CD4-positive, CD25-positive, alpha-beta regulatory T cell (primary cell): ENCODE data around the gene ANK3. TPM values are rescaled to one million over a fixed set of nuclear protein-coding genes. Genes with fewer than 3 reads are reported as not detected.

Experiments
- ATAC-seq, 2 donors: fragments of 150-1000 bp; cut with Tn5 transposase; one replicate each; pipeline ENCODE4 v1.10.0; 2021; ENCODE audit warnings: low read depth in 2 of 2, moderate number of reproducible peaks in 2 of 2, moderate library complexity in 1 of 2
- DNase-seq, 3 donors: peaks; one replicate each; pipeline versions ENCODE4 v3.0.0 to v3.0.0-alpha.2; 2012 to 2022; ENCODE audit warnings: mixed read lengths in 1 of 3
- H3K27ac ChIP-seq: one replicate; pipeline ENCODE4 v1.7.0; 2013; ENCODE audit warnings: mild to moderate bottlenecking, low read length; ENCODE audit not compliant: insufficient read depth, poor library complexity, severe bottlenecking
- H3K27me3 ChIP-seq: one replicate; pipeline ENCODE4 v1.7.0; 2013; ENCODE audit warnings: low read length; ENCODE audit not compliant: control insufficient read depth, insufficient read depth
- H3K36me3 ChIP-seq: one replicate; pipeline ENCODE4 v1.7.0; 2013; ENCODE audit warnings: mild to moderate bottlenecking, low read length, moderate library complexity; ENCODE audit not compliant: control insufficient read depth, insufficient read depth
- H3K4me1 ChIP-seq: 2 replicates; pipeline ENCODE4 v1.7.0; 2013; ENCODE audit warnings: mild to moderate bottlenecking, low read length; ENCODE audit not compliant: insufficient read depth, control insufficient read depth, poor library complexity, severe bottlenecking
- H3K4me3 ChIP-seq: one replicate; pipeline ENCODE4 v1.7.0; 2013; ENCODE audit warnings: low read depth, mild to moderate bottlenecking, low read length, moderate library complexity
- H3K9me3 ChIP-seq, 2 experiments: 1 replicate in 1 of 2; 2 replicates in 1 of 2; pipeline ENCODE4 v1.7.0; 2013; ENCODE audit warnings: low read length in 2 of 2, mild to moderate bottlenecking in 1 of 2, moderate library complexity in 1 of 2; ENCODE audit not compliant: control insufficient read depth in 2 of 2
- H3K27ac Mint-ChIP-seq, 3 donors: one replicate each; pipeline ENCODE4 v1.8.0; 2020 to 2022; ENCODE audit warnings: mild to moderate bottlenecking in 3 of 3, mixed read lengths in 3 of 3, moderate library complexity in 2 of 3
- H3K27me3 Mint-ChIP-seq: one replicate; pipeline ENCODE4 v1.8.0; 2022; ENCODE audit warnings: mild to moderate bottlenecking, mixed read lengths
- H3K36me3 Mint-ChIP-seq: one replicate; pipeline ENCODE4 v1.8.0; 2020; ENCODE audit warnings: mixed read lengths
- H3K4me1 Mint-ChIP-seq, 4 donors: one replicate each; pipeline ENCODE4 v1.8.0; 2020 to 2022; ENCODE audit warnings: mixed read lengths in 4 of 4, mild to moderate bottlenecking in 1 of 4
- H3K4me3 Mint-ChIP-seq, 4 donors: one replicate each; pipeline ENCODE4 v1.8.0; 2020 to 2022; ENCODE audit warnings: mild to moderate bottlenecking in 4 of 4, mixed read lengths in 4 of 4, moderate library complexity in 3 of 4
- H3K9me3 Mint-ChIP-seq, 7 donors: one replicate each; pipeline ENCODE4 v1.8.0; 2020 to 2022; ENCODE audit warnings: mixed read lengths in 7 of 7, mild to moderate bottlenecking in 3 of 7, moderate library complexity in 2 of 7
- polyA plus RNA-seq, 4 donors: library from polyadenylated mRNA; unstranded; fragments of 300-500 nt; fragmentation: Illumina TruSeq; gene quantifications; one replicate each; pipeline ENCODE4 v1.2.3, GENCODE V29; 2021
- total RNA-seq: library from RNA; stranded (reverse); gene quantifications from one replicate; pipeline ENCODE4 v1.2.3, GENCODE V29; 2022

ANK3 gene
- total and polyA plus RNA-seq, 5 donors from 2014 or later = 1.8 to 32.6 (median 3.1) TPM

GRCh38 chr10:60172363-60172990 lies 217.2 kb downstream of the ANK3 start:
- Mint-ChIP-seq H3K27me3 (no peaks in the 10 kb centered on the region), H3K4me3 (no peak overlapping the region), H3K36me3 (no peaks in the 10 kb centered on the region), H3K9me3 (no peaks in the 10 kb centered on the region), H3K27ac (no peak overlapping the region), H3K4me1 (no peaks in the 10 kb centered on the region)
- ATAC-seq = no peak
- H3K36me3 ChIP-seq = no peaks in the 10 kb centered on the region
- H3K4me1 ChIP-seq = no peaks in the 10 kb centered on the region
- H3K9me3 ChIP-seq = no peaks in the 10 kb centered on the region
- DNase-seq = no peak
- no peaks in the 10 kb centered on the region for H3K27me3 ChIP-seq
- no peak overlapping the region for H3K4me3 ChIP-seq
- H3K27ac ChIP-seq = no peak overlapping the region

GRCh38 chr10:60171436-60172013 lies 218.2 kb downstream of the ANK3 start:
- no peak for DNase-seq
- no peak overlapping the region for H3K27ac Mint-ChIP-seq
- Histone ChIP-seq H3K27ac (no peak overlapping the region), H3K4me1 (no peaks in the 10 kb centered on the region), H3K4me3 (no peak overlapping the region), H3K36me3 (no peaks in the 10 kb centered on the region), H3K9me3 (no peaks in the 10 kb centered on the region), H3K27me3 (no peaks in the 10 kb centered on the region)
- H3K4me1 Mint-ChIP-seq = no peaks in the 10 kb centered on the region
- no peak overlapping the region for H3K4me3 Mint-ChIP-seq
- ATAC-seq = no peak
- no peaks in the 10 kb centered on the region for H3K9me3 Mint-ChIP-seq
- no peaks in the 10 kb centered on the region for H3K36me3 Mint-ChIP-seq
- H3K27me3 Mint-ChIP-seq = no peaks in the 10 kb centered on the region

- Mint-ChIP-seq H3K36me3 (no peaks in the 10 kb centered on the region), H3K4me3 (no peak overlapping the region), H3K4me1 (no peaks in the 10 kb centered on the region), H3K27ac (no peak overlapping the region), H3K27me3 (no peaks in the 10 kb centered on the region), H3K9me3 (no peaks in the 10 kb centered on the region)
- H3K9me3 ChIP-seq = no peaks in the 10 kb centered on the region
- no peaks in the 10 kb centered on the region for H3K36me3 ChIP-seq
- no peaks in the 10 kb centered on the region for H3K4me1 ChIP-seq
- DNase-seq (no peak), ATAC-seq (no peak)
- H3K4me3 ChIP-seq = no peak overlapping the region
- no peaks in the 10 kb centered on the region for H3K27me3 ChIP-seq
- no peak overlapping the region for H3K27ac ChIP-seq
These were observed 219.4 kb downstream of the ANK3 start for GRCh38 chr10:60170250-60170649.

GRCh38 chr10:60169111-60169510 lies 220.6 kb downstream of the ANK3 start:
- Mint-ChIP-seq H3K4me1 (no peaks in the 10 kb centered on the region), H3K27ac (no peak overlapping the region), H3K9me3 (no peaks in the 10 kb centered on the region), H3K27me3 (no peaks in the 10 kb centered on the region), H3K36me3 (no peaks in the 10 kb centered on the region), H3K4me3 (no peak overlapping the region)
- Histone ChIP-seq H3K4me3 (no peak overlapping the region), H3K36me3 (no peaks in the 10 kb centered on the region), H3K9me3 (no peaks in the 10 kb centered on the region), H3K27me3 (no peaks in the 10 kb centered on the region), H3K4me1 (no peaks in the 10 kb centered on the region), H3K27ac (no peak overlapping the region)
- no peak for ATAC-seq
- DNase-seq = no peak

- Mint-ChIP-seq H3K27ac (no peak overlapping the region), H3K36me3 (no peaks in the 10 kb centered on the region), H3K4me1 (no peaks in the 10 kb centered on the region), H3K9me3 (peaks cover 0 to 2% (median 0%) of the 10 kb centered on the region in 7 donors), H3K4me3 (no peak overlapping the region), H3K27me3 (no peaks in the 10 kb centered on the region)
- ATAC-seq = no peak
- DNase-seq = no peak
- Histone ChIP-seq H3K27me3 (peaks cover 2% of the 10 kb centered on the region), H3K4me3 (no peak overlapping the region), H3K36me3 (no peaks in the 10 kb centered on the region), H3K27ac (no peak overlapping the region), H3K4me1 (no peaks in the 10 kb centered on the region), H3K9me3 (no peaks in the 10 kb centered on the region)
These were observed 222.6 kb downstream of the ANK3 start for GRCh38 chr10:60167050-60167449.

GRCh38 chr10:60163786-60164185 lies 225.9 kb downstream of the ANK3 start:
- peaks cover 2% of the 10 kb centered on the region for H3K27me3 ChIP-seq
- H3K27me3 Mint-ChIP-seq = no peaks in the 10 kb centered on the region

GRCh38 chr10:60162631-60163030 lies 227.0 kb downstream of the ANK3 start:
- Histone ChIP-seq H3K27ac (no peak overlapping the region), H3K27me3 (peaks cover 2% of the 10 kb centered on the region), H3K36me3 (no peaks in the 10 kb centered on the region), H3K4me1 (no peaks in the 10 kb centered on the region), H3K4me3 (no peak overlapping the region), H3K9me3 (no peaks in the 10 kb centered on the region)
- Mint-ChIP-seq H3K9me3 (peaks cover 0 to 9% (median 1%) of the 10 kb centered on the region in 7 donors), H3K36me3 (no peaks in the 10 kb centered on the region), H3K27ac (peak overlapping the region in 1 of 3 donors; percentile 38), H3K4me3 (no peak overlapping the region), H3K27me3 (no peaks in the 10 kb centered on the region), H3K4me1 (no peaks in the 10 kb centered on the region)
- DNase-seq (no peak), ATAC-seq (no peak)

More at GRCh38 chr10:60163786-60164185, 225.9 kb downstream of the ANK3 start:
- no peaks in the 10 kb centered on the region for H3K4me1 Mint-ChIP-seq
- no peak overlapping the region for H3K27ac Mint-ChIP-seq
- H3K4me3 Mint-ChIP-seq = no peak overlapping the region
- no peak for ATAC-seq
- DNase-seq = no peak
- Histone ChIP-seq H3K36me3 (no peaks in the 10 kb centered on the region), H3K4me1 (no peaks in the 10 kb centered on the region), H3K4me3 (no peak overlapping the region), H3K9me3 (no peaks in the 10 kb centered on the region), H3K27ac (no peak overlapping the region)
- H3K36me3 Mint-ChIP-seq = no peaks in the 10 kb centered on the region
- H3K9me3 Mint-ChIP-seq = peaks cover 0 to 9% (median 1%) of the 10 kb centered on the region in 7 donors
